ENCODE data around the gene RDH16.

DNA sequence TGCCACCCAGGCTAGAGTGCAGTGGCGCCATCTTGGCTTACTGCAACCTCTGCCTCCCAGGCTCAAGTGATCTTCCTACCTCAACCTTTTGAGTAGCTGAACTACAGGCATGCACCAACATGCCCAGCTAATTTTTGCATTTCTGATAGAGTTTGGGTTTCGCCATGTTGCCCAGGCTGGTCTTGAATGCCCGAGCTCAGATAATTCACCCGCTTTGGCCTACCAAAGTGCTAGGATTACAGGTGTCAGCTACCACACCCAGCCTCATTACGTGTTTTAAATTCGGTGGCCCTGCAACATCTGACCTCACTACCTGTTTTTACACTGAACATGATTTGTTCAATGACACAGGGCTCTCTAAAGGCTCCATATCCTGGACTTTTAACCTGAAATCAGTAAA is 22.9 kb upstream of the RDH16 start:
- TF ChIP-seq CTCF (IDR thresholded peaks at IDR 0.05) (no peak), POLR2A (IDR thresholded peaks at IDR 0.05) (no peak)
